Measurements from ENCODE around the gene GATC.
"Not testable (repeated sequence)": the region's sequence is repeated elsewhere in the genome, so short reads cannot be mapped to it uniquely, and the experiment has no call there.

GATC gene

DNA sequence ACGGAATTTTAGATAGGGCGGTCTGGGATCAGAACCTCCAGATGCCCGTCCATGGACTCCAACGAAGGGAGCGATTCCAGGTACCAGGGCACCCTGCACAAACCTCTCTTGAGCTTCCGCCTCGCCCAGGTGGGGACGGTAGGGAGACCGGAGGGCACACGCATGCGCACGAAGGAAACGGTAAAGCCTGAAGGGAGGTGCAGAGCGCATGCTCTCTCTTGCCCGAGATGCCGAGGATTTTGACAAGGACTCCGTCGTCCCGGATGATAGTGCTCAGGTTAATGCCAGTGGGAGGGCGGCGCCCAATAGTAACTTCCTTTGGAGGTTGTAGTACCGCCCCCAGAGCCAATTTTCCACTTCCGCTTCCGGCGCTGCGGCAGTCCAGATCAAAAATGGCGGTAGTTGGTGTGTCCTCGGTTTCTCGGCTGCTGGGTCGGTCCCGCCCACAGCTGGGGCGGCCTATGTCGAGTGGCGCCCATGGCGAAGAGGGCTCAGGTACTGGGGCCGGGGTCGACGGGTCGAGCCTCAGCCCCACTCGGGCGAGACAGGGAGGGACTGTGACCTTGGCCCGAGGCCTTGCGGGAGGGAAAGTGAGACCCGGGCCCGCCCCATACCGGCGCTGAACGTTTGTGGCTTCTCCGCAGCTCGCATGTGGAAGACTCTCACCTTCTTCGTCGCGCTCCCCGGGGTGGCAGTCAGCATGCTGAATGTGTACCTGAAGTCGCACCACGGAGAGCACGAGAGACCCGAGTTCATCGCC, 8.3 kb upstream of the GATC start, which contains the start of gene COX6A1:
COX6A1 (plus strand) TSS at position 379 of the 760 bp plus-strand sequence; CDS start at position 393, 14 bp downstream.
- peak; percentile 96 for DNase-seq

- no peak for DNase-seq
Measured at GRCh38 chr12:120438495-120439198, 7.6 kb upstream of the GATC start.

GRCh38 chr12:120439646-120440247, 6.5 kb upstream of the GATC start:
- peak; percentile 71 for DNase-seq

DNA sequence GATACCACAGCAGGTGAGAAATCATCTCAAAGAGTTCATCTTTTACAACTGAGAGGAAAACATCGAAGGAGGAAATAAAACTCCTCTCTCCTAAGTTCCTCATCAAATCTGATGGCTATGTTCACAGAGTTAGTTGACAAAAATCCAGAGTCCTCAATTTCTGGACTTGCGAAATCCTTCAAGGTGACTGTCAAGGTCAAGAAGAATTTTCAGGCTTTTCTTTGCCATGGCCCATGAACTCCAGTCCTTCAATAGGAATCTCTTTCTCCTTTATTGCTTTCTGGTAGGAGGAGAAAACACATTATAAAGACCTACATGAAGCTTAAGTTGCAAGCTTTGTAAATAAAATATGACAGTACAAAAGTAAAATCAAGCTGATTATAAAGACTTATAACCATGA, 1.6 kb upstream of the GATC start:
- DNase-seq: no peak

DNA sequence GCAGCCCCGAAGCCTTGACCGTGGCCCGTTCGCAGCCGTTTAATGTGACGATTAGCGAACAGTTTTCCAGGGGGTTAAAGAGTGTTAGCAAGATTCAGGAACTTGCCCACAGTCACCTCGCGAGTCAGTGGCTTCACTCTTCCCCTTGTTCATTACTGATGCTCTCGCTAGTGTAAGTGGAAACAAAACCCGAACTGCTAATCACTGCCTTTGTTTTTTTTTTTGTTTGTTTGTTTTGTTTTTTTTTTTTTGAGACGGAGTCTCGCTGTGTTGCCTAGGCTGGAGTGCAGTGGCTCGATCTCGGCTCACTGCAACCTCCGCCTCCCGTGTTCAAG, 567 bp downstream of the GATC start:
- DNase-seq: not testable (repeated sequence)

DNA sequence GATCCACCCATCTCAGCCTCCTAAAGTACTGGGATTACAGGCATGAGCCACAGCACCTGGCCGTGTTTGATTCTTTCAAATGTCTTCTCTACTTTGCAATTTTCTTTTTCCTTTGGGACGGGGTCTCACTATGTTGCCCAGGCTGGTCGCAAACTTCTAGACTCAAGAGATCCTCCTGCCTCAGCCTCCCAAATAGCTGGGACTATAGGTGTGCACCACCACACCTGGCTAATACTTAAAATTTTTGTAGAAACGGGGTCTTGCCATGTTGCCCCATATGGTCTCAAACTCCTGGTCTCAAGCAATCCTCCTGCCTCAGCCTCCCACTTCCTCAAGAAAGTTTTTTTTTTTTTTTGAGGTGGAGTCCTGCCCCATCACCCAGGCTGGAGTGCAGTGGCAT, 1.7 kb downstream of the GATC start:
- no peak for DNase-seq

DNA sequence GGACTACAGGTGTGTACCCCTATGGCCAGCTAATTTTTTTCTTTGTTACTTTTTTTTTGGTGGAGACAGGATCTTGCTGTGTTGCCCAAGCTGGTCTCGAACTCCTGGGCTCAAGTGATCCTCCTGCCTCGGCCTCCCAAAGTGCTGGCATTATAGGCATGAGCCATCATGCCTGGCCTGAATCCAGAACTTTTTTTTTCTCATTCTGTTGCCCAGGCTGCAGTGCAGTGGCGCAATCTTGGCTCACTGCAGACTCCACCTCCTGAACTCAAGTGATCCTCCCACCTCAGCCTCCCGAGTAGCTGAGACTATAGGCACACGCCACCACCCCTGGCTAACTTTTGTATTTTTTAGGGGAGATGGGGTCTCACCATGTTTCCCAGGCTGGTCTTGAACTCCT, 6.3 kb downstream of the GATC start:
- not testable (repeated sequence) for DNase-seq

- DNase-seq: no peak
Measured at GRCh38 chr12:120453060-120453750, 7.0 kb downstream of the GATC start.

GRCh38 chr12:120453977-120454376, 7.7 kb downstream of the GATC start:
- DNase-seq: no peak

GRCh38 chr12:120455302-120455701, 9.1 kb downstream of the GATC start:
- no peak for DNase-seq

- DNase-seq: no peak
Measured at GRCh38 chr12:120457133-120457532, 10.9 kb downstream of the GATC start.

DNA sequence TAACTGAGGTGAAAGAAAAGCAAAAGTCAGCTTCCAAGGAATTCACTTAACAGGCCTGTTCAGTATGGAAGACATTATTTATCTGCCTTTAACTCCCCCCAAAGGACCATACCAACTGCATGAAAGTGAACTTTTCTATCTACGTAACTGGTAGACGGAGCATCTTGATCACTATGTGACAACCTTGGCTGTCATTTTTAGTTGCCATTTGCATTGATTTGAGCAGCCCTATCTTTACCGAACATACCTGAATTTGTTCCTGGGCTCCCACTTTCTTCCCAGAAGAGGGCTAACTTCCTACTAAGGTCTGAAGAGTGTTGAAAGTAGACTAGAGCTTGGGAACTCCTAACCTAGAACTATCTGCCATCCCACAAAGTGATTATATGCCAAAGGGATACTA, 13.9 kb downstream of the GATC start:
- no peak for DNase-seq

DNA sequence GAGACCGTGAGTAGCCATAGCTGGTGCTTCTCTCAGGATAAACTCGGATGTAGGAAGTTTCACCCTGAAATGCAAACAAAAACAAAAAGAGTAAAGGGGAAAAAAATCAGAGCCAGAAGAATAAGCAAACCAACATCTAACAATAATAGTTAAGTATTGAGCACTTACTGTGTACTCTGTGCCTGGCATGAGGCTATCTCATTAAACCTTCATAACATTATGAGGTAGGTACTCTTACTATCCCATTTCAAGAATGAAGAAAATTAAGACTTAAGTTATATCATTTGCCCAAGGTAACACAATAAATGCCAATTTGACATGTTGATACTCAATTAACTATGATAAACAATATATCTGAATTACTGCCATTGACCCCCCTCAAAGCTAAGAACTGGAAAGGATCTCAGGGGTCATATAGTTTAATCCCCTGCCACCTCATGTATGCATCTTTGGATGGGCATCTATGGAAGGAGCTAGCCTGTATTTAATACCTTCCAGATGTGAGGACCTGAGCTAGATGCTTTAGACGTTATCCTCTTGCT, 15.9 kb downstream of the GATC start:
- no peak for DNase-seq

- no peak for DNase-seq
Measured at GRCh38 chr12:120463712-120464111, 17.5 kb downstream of the GATC start.

GRCh38 chr12:120465756-120466155, 19.5 kb downstream of the GATC start:
- DNase-seq: no peak

DNA sequence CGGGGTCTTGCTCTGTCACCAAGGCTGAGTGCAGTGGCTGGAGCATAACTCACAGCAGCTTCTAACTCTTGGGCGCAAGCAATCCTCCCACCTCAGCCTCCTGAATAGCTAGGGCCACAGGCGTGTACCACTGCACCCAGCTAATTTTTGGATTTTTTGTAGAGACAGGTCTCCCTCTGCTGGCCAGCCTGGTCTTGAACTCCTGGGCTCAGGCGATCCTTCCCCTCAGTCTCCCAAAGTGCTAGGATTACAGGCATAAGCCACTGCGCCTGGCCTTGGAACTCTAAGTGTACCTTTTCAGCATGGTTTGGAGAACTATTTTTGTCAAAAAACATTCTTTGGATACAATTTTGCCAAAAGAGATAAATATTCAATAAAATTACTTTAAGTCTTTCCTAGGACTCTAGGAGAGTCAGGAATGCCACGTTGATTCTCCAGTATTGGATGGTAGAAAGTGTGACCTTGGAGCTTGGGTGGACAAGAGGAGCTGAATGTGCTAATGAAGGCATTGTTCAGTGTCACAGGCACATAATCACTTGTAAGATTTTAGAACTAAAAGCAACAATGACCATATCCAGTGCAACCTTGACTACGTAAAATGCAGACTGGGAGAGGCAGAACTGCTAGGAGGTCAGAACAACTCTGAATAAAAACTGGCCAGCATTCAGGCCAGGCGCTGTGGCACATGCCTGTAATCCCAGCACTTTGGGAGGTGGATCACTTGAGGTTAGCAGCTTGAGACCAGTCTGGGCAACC, 20.5 kb downstream of the GATC start:
- peak; percentile 41 for DNase-seq

DNA sequence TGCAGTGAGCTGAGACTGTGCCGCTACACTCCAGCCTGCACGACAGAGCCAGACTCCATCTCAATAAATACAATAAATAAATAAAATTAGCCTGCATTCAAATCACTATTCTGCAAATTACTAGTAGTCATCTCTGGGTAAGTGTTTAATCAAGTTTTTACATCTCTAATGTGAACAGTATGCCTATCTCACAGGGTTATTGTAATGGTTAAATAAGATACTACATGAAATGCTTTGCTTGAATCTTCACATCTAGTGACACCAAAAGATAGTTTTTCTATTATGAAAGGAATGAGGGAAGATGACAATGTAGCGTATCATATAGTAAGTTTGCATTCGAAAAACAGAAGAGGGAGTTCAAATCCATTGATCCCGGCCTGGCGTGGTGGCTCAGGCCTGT, 21.2 kb downstream of the GATC start:
- DNase-seq: no peak

DNA sequence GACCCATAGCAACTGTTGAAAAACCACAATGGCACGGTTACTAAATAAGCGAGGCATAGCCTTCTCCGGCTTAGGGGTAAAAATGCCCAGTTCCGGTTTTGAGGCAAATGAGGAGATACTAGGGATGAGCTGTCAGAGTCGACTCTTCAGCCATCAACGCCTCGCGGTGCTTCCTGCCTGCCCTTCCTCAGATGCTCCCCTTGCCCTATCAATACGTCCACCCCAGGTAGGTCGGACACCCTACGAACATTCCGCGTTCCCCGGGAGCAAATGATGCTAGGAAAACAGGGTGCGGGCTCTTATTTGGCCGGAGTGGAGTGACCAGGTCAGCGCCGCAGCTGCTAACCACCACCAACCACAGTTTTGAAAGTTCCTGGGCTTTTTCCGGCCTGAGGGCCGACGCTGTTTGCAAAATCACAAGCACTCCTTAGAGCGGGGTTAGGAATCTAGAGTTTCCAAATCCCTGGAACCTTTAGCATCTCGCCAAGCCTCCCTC, 22.1 kb downstream of the GATC start:
- DNase-seq: peak; percentile 18

- peak; percentile 59 for DNase-seq
Measured at GRCh38 chr12:120468821-120469449, 22.7 kb downstream of the GATC start.

DNA sequence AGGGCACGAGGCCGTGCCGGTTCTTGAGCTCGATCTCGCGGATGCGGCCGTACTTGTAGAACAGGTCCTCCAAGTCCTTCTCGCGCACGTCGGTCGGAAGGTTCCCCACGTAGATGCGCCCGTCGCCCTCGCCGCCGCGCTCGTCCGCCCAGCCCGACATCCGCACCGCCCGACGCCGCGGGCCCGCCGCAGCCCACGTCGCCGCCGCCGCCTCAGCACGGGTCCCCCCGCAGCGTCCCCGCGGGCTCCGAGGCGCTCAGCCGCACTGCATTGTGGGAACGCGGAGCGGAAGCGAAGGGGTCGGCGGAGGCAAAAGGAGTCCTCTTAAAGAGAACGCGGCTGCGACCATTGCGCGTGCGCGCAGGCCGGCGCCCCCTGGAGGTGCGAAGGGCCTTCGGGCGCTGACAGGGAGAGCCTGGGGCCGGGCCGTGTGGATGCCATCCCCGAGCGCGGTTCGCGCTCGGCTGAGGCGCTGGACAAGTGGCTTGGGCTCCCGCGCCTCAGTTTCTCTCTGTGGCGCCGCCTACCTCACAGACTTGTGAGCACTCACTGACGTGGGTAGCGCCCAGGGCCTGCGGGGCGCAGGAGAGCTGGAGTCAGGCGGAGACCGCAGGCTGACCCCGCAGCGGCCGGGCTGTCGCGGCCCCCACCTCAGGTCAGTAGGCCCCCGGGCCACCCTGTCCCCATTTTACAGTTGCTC, 23.4 kb downstream of the GATC start, which contains the start of gene SRSF9:
SRSF9 (minus strand) TSS at position 299 of the 700 bp plus-strand sequence; CDS start at position 160, 139 bp downstream.
- DNase-seq: peak; percentile 98
